ENCODE data around the gene SCEL. TPM values are rescaled to one million over a fixed set of nuclear protein-coding genes. Genes with fewer than 3 reads are reported as not detected.

Gene SCEL
- total and polyA plus RNA-seq, 2 of the 8 experiments (the other 6 are each of a cell fraction or from before 2014, with no cell fraction given) = not detected

GRCh38 chr13:77653301-77653700 lies 117.8 kb downstream of the SCEL start:
- no peaks in the 10 kb centered on the region for H3K79me1 ChIP-seq (ENCODE audit: low read depth, low read length)
- no peaks in the 10 kb centered on the region for H3K79me2 ChIP-seq (ENCODE audit: control insufficient read depth in 1 of 2, insufficient read depth in 2 of 2, low read length in 2 of 2)
- H2BK120ac ChIP-seq (replicated peaks; ENCODE audit: low read depth, low read length) = no peak overlapping the region
- H3K14ac ChIP-seq (ENCODE audit: insufficient read length) = no peak overlapping the region
- 91% methylated on average over 2 of the region's 2 CpGs; no CpG with 5 or more reads in 1 of the 2 experiments for WGBS, 2 experiments (ENCODE audit: extremely low coverage in 1 of 2, insufficient coverage in 1 of 2, insufficient read length in 1 of 2, insufficient replicate concordance in 2 of 2, low coverage in 1 of 2, low lambda C conversion rate in 2 of 2, missing lambda C conversion rate in 1 of 2)
- no peaks in the 10 kb centered on the region for H3K23me2 ChIP-seq (ENCODE audit: low read depth, low read length)
- H3K36me3 ChIP-seq (ENCODE audit: control insufficient read depth in 2 of 4, insufficient read depth in 4 of 4, low read length in 3 of 4) = no peaks in the 10 kb centered on the region
- H2BK20ac ChIP-seq (ENCODE audit: low read length) = no peak overlapping the region
- H3K9ac ChIP-seq (replicated peaks in 1 of 4; ENCODE audit: extremely low read depth in 1 of 4, low read depth in 3 of 4, low read length in 3 of 4) = no peak overlapping the region
- H3K27ac ChIP-seq (ENCODE audit: low read depth, low read length) = no peak overlapping the region
- ChIA-PET POLR2A (ENCODE audit: partially characterized antibody) (no interaction called here), CTCF (ENCODE audit: partially characterized antibody) (interaction anchor here (1.3 to 1.8 kb wide), 2 partner anchors 30 to 60 kb away, joined by 3 to 6 read pairs; no protein-coding TSS in a partner anchor)
- H4K20me1 ChIP-seq (replicated peaks in 1 of 2; ENCODE audit: control insufficient read depth in 1 of 2, insufficient read depth in 2 of 2, low read length in 2 of 2) = no peaks in the 10 kb centered on the region
- FAIRE-seq (no peak), DNase-seq (ENCODE audit: low read depth in 1 of 2, low spot score in 2 of 2) (no peak)
- no peak overlapping the region for H2BK5ac ChIP-seq (ENCODE audit: low read depth, low read length)
- H3K4me2 ChIP-seq (ENCODE audit: insufficient read depth in 1 of 2, low read depth in 2 of 2, low read length in 2 of 2) = no peak overlapping the region
- no peak overlapping the region for H4K8ac ChIP-seq (ENCODE audit: extremely low read depth, insufficient read depth, low read length)
- H2BK12ac ChIP-seq (ENCODE audit: low read depth, low read length) = no peak overlapping the region
- H2AK5ac ChIP-seq (ENCODE audit: low read depth, low read length) = no peak overlapping the region
- H4K5ac ChIP-seq (ENCODE audit: insufficient read length, low read depth, low read length) = no peak overlapping the region
- no peak overlapping the region for H3K18ac ChIP-seq (ENCODE audit: extremely low read depth, low read length)
- H3K23ac ChIP-seq (ENCODE audit: insufficient read length) = no peak overlapping the region
- no peak overlapping the region for H3K4ac ChIP-seq (replicated peaks; ENCODE audit: insufficient read length, low read depth, low read length)
- no peak overlapping the region for H3K4me3 ChIP-seq (ENCODE audit: extremely low read depth in 1 of 4, insufficient read depth in 2 of 4, low read depth in 3 of 4, low read length in 4 of 4)
- no peak overlapping the region for H3K56ac ChIP-seq (replicated peaks; ENCODE audit: insufficient read length, low read depth, low read length)
- H3K9me3 ChIP-seq (ENCODE audit: insufficient read depth in 2 of 2, low read depth in 1 of 2, low read length in 1 of 2) = no peaks in the 10 kb centered on the region
- no peak overlapping the region for H2BK15ac ChIP-seq (ENCODE audit: low read length)
- no peaks in the 10 kb centered on the region for H3K27me3 ChIP-seq (replicated peaks in 1 of 4; ENCODE audit: control insufficient read depth in 3 of 4, extremely low read depth in 1 of 4, insufficient read depth in 3 of 4, low read length in 3 of 4)
- H3K4me1 ChIP-seq (replicated peaks in 1 of 4; ENCODE audit: control insufficient read depth in 3 of 4, insufficient read depth in 4 of 4, low read length in 3 of 4) = no peaks in the 10 kb centered on the region
- H2AFZ ChIP-seq (ENCODE audit: low read length) = no peak overlapping the region
- H4K91ac ChIP-seq (replicated peaks; ENCODE audit: insufficient read length, low read length) = no peak overlapping the region
- TF ChIP-seq TAF7 (optimal IDR thresholded peaks at IDR 0.05; ENCODE audit: borderline replicate concordance, low read depth, low read length) (no peak), SP4 (IDR thresholded peaks at IDR 0.05; ENCODE audit: low read length) (no peak), RBBP5 (IDR thresholded peaks at IDR 0.05; ENCODE audit: borderline replicate concordance, low read depth, low read length) (no peak)
